IMR-90 (cell line): ENCODE results near the gene DUSP22. TPM values are rescaled to one million over a fixed set of nuclear protein-coding genes. Genes with fewer than 3 reads are reported as not detected.

Source experiments
- ATAC-seq: fragments of 200-7000 bp; cut with Tn5 transposase; 2 replicates; pipeline ENCODE4 v1.9.1; 2020; ENCODE audit warnings: low read depth, mild to moderate bottlenecking, moderate library complexity
- BruUV-seq: library from RNA; stranded (reverse); fragments of 400-500 nt; replicated peaks from 2 replicates; lab custom pipeline; 2021; lab: Mats Ljungman, UMichigan
- CTCF ChIA-PET: fragments of 300-600 bp; formaldehyde crosslinking; extraction: SDS; loops from one replicate; lab custom pipeline; 2021; ENCODE audit warnings: antibody characterized with exemption; lab: Yijun Ruan, JAX
- POLR2A ChIA-PET: fragments of 300-600 bp; sonication (Branson Sonifier 250); formaldehyde crosslinking; loops from one replicate; lab custom pipeline; 2022; ENCODE audit warnings: antibody characterized with exemption; ENCODE audit not compliant: unreplicated experiment; lab: Charles Lee
- DNase-seq: peaks from one replicate; pipeline ENCODE4 v3.0.0; 2013
- H2AFZ ChIP-seq: replicated peaks from 2 replicates; pipeline ENCODE3; 2013; ENCODE audit warnings: low read length, mild to moderate bottlenecking; ENCODE audit not compliant: poor library complexity
- H2AK5ac ChIP-seq: 2 replicates; pipeline ENCODE4 v1.6.1; 2013; ENCODE audit warnings: low read depth, low read length, inconsistent platforms
- H2AK9ac ChIP-seq: replicated peaks from 2 replicates; pipeline ENCODE3; 2013; ENCODE audit warnings: mild to moderate bottlenecking, low read depth, low read length, moderate library complexity; ENCODE audit not compliant: poor library complexity
- H2BK120ac ChIP-seq: 2 replicates; pipeline ENCODE4 v1.6.1; 2013; ENCODE audit warnings: low read depth, low read length, inconsistent platforms
- H2BK15ac ChIP-seq: 3 replicates; pipeline ENCODE4 v1.6.1; 2013; ENCODE audit warnings: low read depth, low read length, inconsistent platforms
- H2BK20ac ChIP-seq: 2 replicates; pipeline ENCODE4 v1.6.1; 2013; ENCODE audit warnings: low read depth, mild to moderate bottlenecking, inconsistent platforms, low read length, moderate library complexity
- H2BK5ac ChIP-seq: 2 replicates; pipeline ENCODE4 v1.6.1; 2013; ENCODE audit warnings: mild to moderate bottlenecking, low read depth, low read length, inconsistent platforms; ENCODE audit not compliant: poor library complexity, severe bottlenecking
- H3K14ac ChIP-seq: replicated peaks from 2 replicates; pipeline ENCODE4 v1.6.1; 2013; ENCODE audit warnings: low read depth, low read length, inconsistent platforms
- H3K18ac ChIP-seq: 2 replicates; pipeline ENCODE4 v1.6.1; 2013; ENCODE audit warnings: low read depth, low read length, control low read depth
- H3K23ac ChIP-seq: 2 replicates; pipeline ENCODE4 v1.6.1; 2013; ENCODE audit warnings: low read depth, low read length, inconsistent platforms
- H3K27ac ChIP-seq: 2 replicates; pipeline ENCODE4 v1.5.1; 2013; ENCODE audit warnings: mild to moderate bottlenecking, control low read depth, low read length; ENCODE audit not compliant: insufficient read depth
- H3K27me3 ChIP-seq: 2 replicates; pipeline ENCODE4 v1.6.1; 2013; ENCODE audit warnings: low read length; ENCODE audit not compliant: control insufficient read depth, insufficient read depth
- H3K36me3 ChIP-seq: 2 replicates; pipeline ENCODE4 v1.6.1; 2013; ENCODE audit warnings: low read length, mixed read lengths; ENCODE audit not compliant: control insufficient read depth, insufficient read depth
- H3K4ac ChIP-seq: 2 replicates; pipeline ENCODE4 v1.6.1; 2013; ENCODE audit warnings: low read depth, low read length, inconsistent platforms
- H3K4me1 ChIP-seq: 2 replicates; pipeline ENCODE4 v1.6.1; 2013; ENCODE audit warnings: low read length, mixed read lengths; ENCODE audit not compliant: control insufficient read depth, insufficient read depth
- H3K4me2 ChIP-seq: 2 replicates; pipeline ENCODE4 v1.6.1; 2013; ENCODE audit warnings: low read depth, mild to moderate bottlenecking, control low read depth, low read length, moderate library complexity
- H3K4me3 ChIP-seq: 2 replicates; pipeline ENCODE4 v1.5.1; 2013; ENCODE audit warnings: low read depth, mild to moderate bottlenecking, control low read depth, low read length, moderate library complexity; ENCODE audit not compliant: insufficient read depth
- H3K56ac ChIP-seq: 2 replicates; pipeline ENCODE4 v1.6.1; 2013; ENCODE audit warnings: low read length, inconsistent platforms; ENCODE audit not compliant: insufficient read depth; ENCODE audit errors: extremely low read depth
- H3K79me1 ChIP-seq, 2 experiments: 2 replicates each; pipeline ENCODE4 v1.6.1; 2013; ENCODE audit warnings: low read length in 2 of 2, inconsistent platforms in 1 of 2, low read depth in 1 of 2
- H3K9ac ChIP-seq: 2 replicates; pipeline ENCODE4 v1.6.1; 2013; ENCODE audit warnings: low read depth, low read length, control low read depth
- H3K9me1 ChIP-seq: 2 replicates; pipeline ENCODE4 v1.6.1; 2013; ENCODE audit warnings: low read length, inconsistent platforms; ENCODE audit not compliant: insufficient read depth
- H3K9me3 ChIP-seq: 2 replicates; pipeline ENCODE4 v1.6.1; 2013; ENCODE audit warnings: low read length; ENCODE audit not compliant: control insufficient read depth, insufficient read depth
- H4K20me1 ChIP-seq: 2 replicates; pipeline ENCODE4 v1.6.1; 2013; ENCODE audit warnings: low read length, inconsistent platforms; ENCODE audit not compliant: insufficient read depth
- H4K5ac ChIP-seq: 2 replicates; pipeline ENCODE4 v1.6.1; 2013; ENCODE audit warnings: mild to moderate bottlenecking, low read depth, low read length, control low read depth
- H4K8ac ChIP-seq, 2 experiments: 2 replicates each; pipeline ENCODE4 v1.6.1; 2013; ENCODE audit warnings: low read depth in 2 of 2, low read length in 2 of 2, control low read depth in 1 of 2, inconsistent platforms in 1 of 2
- H4K91ac ChIP-seq: 2 replicates; pipeline ENCODE4 v1.6.1; 2013; ENCODE audit warnings: low read depth, low read length, inconsistent platforms; ENCODE audit not compliant: insufficient read depth
- CEBPB ChIP-seq: IDR thresholded peaks from 2 replicates; pipeline ENCODE4 v1.6.1; 2012; ENCODE audit warnings: low read depth, low read length, improper control_type of control experiment
- FOS ChIP-seq: fragments of 150-350 bp; IDR thresholded peaks from 2 replicates; pipeline ENCODE4 v1.6.1; 2016; ENCODE audit warnings: low read depth, low read length
- NFE2L2 ChIP-seq: fragments of 150-350 bp; IDR thresholded peaks from 2 replicates; pipeline ENCODE4 v1.6.1; 2016; ENCODE audit warnings: low read depth, mild to moderate bottlenecking, low read length
- POLR2A ChIP-seq: IDR thresholded peaks from 2 replicates; pipeline ENCODE4 v1.6.1; 2012; ENCODE audit warnings: mild to moderate bottlenecking, low read depth, low read length
- RFX5 ChIP-seq: IDR thresholded peaks from 2 replicates; pipeline ENCODE4 v1.8.0; 2012; ENCODE audit warnings: low read depth, mild to moderate bottlenecking, low read length, moderate library complexity
- WGBS, 2 experiments: methylation state at CpG; one replicate each; pipeline versions ENCODE4 v1.1.5 to v1.1.7; 2013; ENCODE audit warnings: missing lambda C conversion rate in 2 of 2; ENCODE audit not compliant: insufficient read length in 1 of 2; ENCODE audit errors: extremely low coverage in 2 of 2; 5-methylcytosine and 5-hydroxymethylcytosine counted together
- dilution Hi-C: fragments of 300-500 bp; cut with HindIII; formaldehyde crosslinking; loops from one replicate; pipeline ENCODE4 v1.14.3; 2018; ENCODE audit warnings: low sequenced_read_pairs; ENCODE audit not compliant: unreplicated experiment
- in situ Hi-C: fragments of 300-500 bp; cut with MboI; formaldehyde crosslinking; loops from 3 replicates; pipeline ENCODE4 v1.14.3; 2019; ENCODE audit warnings: low sequenced_read_pairs, inconsistent platforms, mixed read lengths
- intact Hi-C: fragments of 100-400 bp; cut with micrococcal nuclease; formaldehyde crosslinking; loops from 2 replicates; pipeline ENCODE4 v1.10.0; 2022
- polyA plus RNA-seq, 3 experiments: library from polyadenylated mRNA; depleted of rRNA; stranded (reverse); fragments of >200 nt; gene quantifications; 2 replicates each; pipeline ENCODE4 v1.2.3, GENCODE V29; 2012; ENCODE audit warnings: low replicate concordance in 1 of 3
- total RNA-seq: library from RNA; depleted of rRNA; stranded (reverse); fragments of >200 nt; gene quantifications from 2 replicates; pipeline ENCODE4 v1.2.3, GENCODE V29; 2012
- TF ChIP-seq, protein P1 (sequence below): fragments of 150-350 bp; IDR thresholded peaks from 2 replicates; pipeline ENCODE4 v1.6.1; 2016; ENCODE audit warnings: low read depth, mild to moderate bottlenecking, low read length, moderate library complexity, borderline replicate concordance

Gene DUSP22
- total and polyA plus RNA-seq, 2 of the 4 experiments (the other 2 are of a cell fraction) = 7.1 to 8.2 TPM

DNA sequence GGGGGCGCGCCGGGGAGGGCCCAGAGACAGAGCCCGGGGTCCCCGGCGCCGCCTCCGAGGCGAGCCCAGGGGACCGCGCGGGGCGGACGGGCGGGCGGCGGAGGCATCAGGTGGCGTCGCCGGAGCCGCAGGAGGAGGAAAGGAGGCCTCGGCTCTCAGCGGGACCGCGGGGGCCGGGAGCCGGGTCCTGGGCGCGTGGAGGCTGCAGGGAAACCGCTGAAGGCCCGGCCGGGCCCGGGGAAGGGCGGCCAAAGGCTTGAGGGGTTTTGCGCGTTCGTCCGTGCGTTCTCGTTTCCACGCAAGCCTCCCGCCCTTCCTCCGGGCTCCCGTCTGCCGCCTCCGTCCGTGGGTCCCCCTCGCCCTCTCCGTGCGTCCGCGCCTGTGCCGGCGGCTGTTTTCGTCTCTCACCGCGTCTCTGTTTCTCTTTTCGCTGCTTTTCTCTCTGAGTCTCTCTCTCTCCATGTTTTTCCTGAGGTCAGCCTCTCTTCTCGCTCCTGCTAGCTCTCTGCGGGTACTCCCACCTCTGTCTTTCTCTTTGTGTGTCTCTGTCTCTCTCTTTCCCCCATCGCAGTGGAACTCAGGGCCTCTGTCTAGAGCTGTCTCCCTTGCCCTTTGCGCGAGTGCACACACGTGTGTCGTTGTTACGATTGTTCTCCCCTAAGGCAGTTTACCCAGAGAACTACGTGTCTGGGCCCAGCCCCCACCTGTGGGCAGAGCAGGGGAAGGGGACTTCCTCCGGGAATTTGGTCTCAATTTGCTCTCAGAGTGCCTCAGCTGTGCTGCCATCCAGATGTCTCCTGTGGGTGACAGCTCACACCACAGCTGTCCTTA, 101.3 kb downstream of the DUSP22 start (continued):
- TF ChIP-seq NFE2L2 = no peak

DNA sequence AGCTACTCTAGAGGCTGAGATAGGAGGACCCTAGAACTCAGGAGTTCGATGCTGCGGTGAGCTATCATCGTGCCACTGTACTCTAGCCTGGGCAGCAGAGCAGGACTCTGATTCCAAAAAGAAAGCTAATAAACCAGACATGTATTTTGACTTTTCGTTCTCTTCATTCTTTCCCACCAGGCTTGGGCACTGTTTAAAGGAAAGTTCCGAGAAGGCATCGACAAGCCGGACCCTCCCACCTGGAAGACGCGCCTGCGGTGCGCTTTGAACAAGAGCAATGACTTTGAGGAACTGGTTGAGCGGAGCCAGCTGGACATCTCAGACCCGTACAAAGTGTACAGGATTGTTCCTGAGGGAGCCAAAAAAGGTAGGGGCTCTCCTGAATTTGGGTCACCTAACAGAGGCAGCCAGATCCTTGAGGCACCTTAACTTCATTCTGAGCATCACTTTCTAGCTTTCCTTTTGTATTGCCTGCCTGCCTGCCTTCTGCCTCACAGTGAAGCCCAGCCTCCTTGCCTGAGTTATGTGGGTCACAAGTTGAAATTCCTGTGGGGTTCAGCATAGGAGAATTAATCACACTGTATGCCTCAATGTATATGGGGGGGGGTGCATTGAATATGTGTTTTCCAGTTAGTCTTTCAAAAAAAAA, 102.5 kb downstream of the DUSP22 start:
- no peak overlapping the region for H3K4me2 ChIP-seq
- H2AFZ ChIP-seq = no peak overlapping the region
- CTCF ChIA-PET = no interaction called here
- no peak overlapping the region for H2AK9ac ChIP-seq
- H4K5ac ChIP-seq = no peak overlapping the region
- no peak overlapping the region for H3K23ac ChIP-seq
- no peak overlapping the region for H3K4ac ChIP-seq
- no peak overlapping the region for H3K56ac ChIP-seq
- DNase-seq = no peak
- no peaks in the 10 kb centered on the region for H3K36me3 ChIP-seq
- H2BK15ac ChIP-seq = no peak overlapping the region
- dilution Hi-C loops (no loop called here), intact Hi-C loops (no loop called here), in situ Hi-C loops (no loop called here)
- H4K91ac ChIP-seq = no peak overlapping the region
- H3K27ac ChIP-seq = no peak overlapping the region
- no peak for ATAC-seq
- H3K79me1 ChIP-seq = no peaks in the 10 kb centered on the region
- no peak overlapping the region for H3K14ac ChIP-seq
- no peaks in the 10 kb centered on the region for H3K9me3 ChIP-seq
- no peak overlapping the region for H2BK120ac ChIP-seq
- no peak overlapping the region for H2BK20ac ChIP-seq
- H2AK5ac ChIP-seq = no peak overlapping the region
- H2BK5ac ChIP-seq = no peak overlapping the region
- H3K27me3 ChIP-seq = peaks cover 88% of the 10 kb centered on the region
- WGBS, 2 experiments = no CpG with 5 or more reads among the region's 13 CpGs
- H3K9me1 ChIP-seq = no peaks in the 10 kb centered on the region
- no peaks in the 10 kb centered on the region for H4K20me1 ChIP-seq
- BruUV-seq = no TSS peak
- 0 out of 2 replicates have a peak, but pooled peaks cover 1% of the 10 kb centered on the region for H3K4me1 ChIP-seq
- H3K4me3 ChIP-seq = no peak overlapping the region
- H3K18ac ChIP-seq = no peak overlapping the region
- no peak for TF ChIP-seq RFX5
- no peak for TF ChIP-seq NFE2L2
- no peak for TF ChIP-seq POLR2A
- TF ChIP-seq CEBPB = no peak
- TF ChIP-seq, protein P1, sequence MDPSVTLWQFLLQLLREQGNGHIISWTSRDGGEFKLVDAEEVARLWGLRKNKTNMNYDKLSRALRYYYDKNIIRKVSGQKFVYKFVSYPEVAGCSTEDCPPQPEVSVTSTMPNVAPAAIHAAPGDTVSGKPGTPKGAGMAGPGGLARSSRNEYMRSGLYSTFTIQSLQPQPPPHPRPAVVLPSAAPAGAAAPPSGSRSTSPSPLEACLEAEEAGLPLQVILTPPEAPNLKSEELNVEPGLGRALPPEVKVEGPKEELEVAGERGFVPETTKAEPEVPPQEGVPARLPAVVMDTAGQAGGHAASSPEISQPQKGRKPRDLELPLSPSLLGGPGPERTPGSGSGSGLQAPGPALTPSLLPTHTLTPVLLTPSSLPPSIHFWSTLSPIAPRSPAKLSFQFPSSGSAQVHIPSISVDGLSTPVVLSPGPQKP = no peak
- no peak for TF ChIP-seq FOS
- no peak overlapping the region for H4K8ac ChIP-seq
- H3K9ac ChIP-seq = no peak overlapping the region
- POLR2A ChIA-PET = no interaction called here
